ENCODE measurements around the gene PDRG1.

PDRG1 gene

GRCh38 chr20:31903627-31904386 is 48.0 kb downstream of the PDRG1 start:
- DNase-seq = no peak

GRCh38 chr20:31901615-31902014 is 50.2 kb downstream of the PDRG1 start:
- no peak for DNase-seq

- no peak for DNase-seq
These were observed 54.3 kb downstream of the PDRG1 start for GRCh38 chr20:31897541-31897940.

- DNase-seq = no peak
These were observed 55.8 kb downstream of the PDRG1 start for GRCh38 chr20:31896049-31896448.

GRCh38 chr20:31894980-31895675 is 56.7 kb downstream of the PDRG1 start:
- no peak for DNase-seq

All from stimulated activated CD4-positive, alpha-beta T cell treated with anti-CD3 and anti-CD28 coated beads, Interleukin-2, amount 100 ng/mL, for 48 hours (primary cell).